Nephron (organoid): Measurements from ENCODE around the gene BCL2L14.

Source experiments
- H3K27ac Mint-ChIP-seq, 3 experiments: 2 replicates each; pipeline ENCODE4 v1.8.0; 2020; ENCODE audit warnings: mixed read lengths in 3 of 3, mild to moderate bottlenecking in 2 of 3, moderate library complexity in 1 of 3
- H3K27me3 Mint-ChIP-seq: 2 replicates; pipeline ENCODE4 v1.8.0; 2021; ENCODE audit warnings: low read depth, mild to moderate bottlenecking, moderate library complexity, mixed read lengths
- H3K36me3 Mint-ChIP-seq: 2 replicates; pipeline ENCODE4 v1.8.0; 2020; ENCODE audit warnings: low read depth, mixed read lengths
- H3K4me1 Mint-ChIP-seq: 2 replicates; pipeline ENCODE4 v1.8.0; 2020; ENCODE audit warnings: mixed read lengths
- H3K4me3 Mint-ChIP-seq, 3 experiments: 2 replicates each; pipeline ENCODE4 v1.8.0; 2020; ENCODE audit warnings: mild to moderate bottlenecking in 3 of 3, mixed read lengths in 3 of 3, moderate library complexity in 2 of 3
- H3K9me3 Mint-ChIP-seq: 2 replicates; pipeline ENCODE4 v1.8.0; 2020; ENCODE audit warnings: mixed read lengths
- CTCF ChIP-seq, 3 experiments: fragments of 200-600 bp; sonication (generic); IDR thresholded peaks; one replicate each; pipeline ENCODE4 v1.5.0; 2021; ENCODE audit warnings: antibody characterized with exemption in 3 of 3; ENCODE audit not compliant: unreplicated experiment in 3 of 3

Gene BCL2L14

GRCh38 chr12:12064596-12064995, 6.1 kb upstream of the BCL2L14 start:
- peaks cover 3% of the 10 kb centered on the region for H3K27me3 Mint-ChIP-seq
- no peak for TF ChIP-seq CTCF (IDR thresholded peaks at IDR 0.05; ENCODE audit: unreplicated experiment in 3 of 3)

GRCh38 chr12:12068751-12069150, 2.0 kb upstream of the BCL2L14 start:
- Mint-ChIP-seq H3K9me3 (no peaks in the 10 kb centered on the region), H3K36me3 (no peaks in the 10 kb centered on the region), H3K27me3 (no peaks in the 10 kb centered on the region), H3K27ac (no peak overlapping the region), H3K4me3 (no peak overlapping the region), H3K4me1 (no peaks in the 10 kb centered on the region)
- TF ChIP-seq CTCF (IDR thresholded peaks at IDR 0.05; ENCODE audit: unreplicated experiment in 3 of 3), result no peak

More at GRCh38 chr12:12064596-12064995, 6.1 kb upstream of the BCL2L14 start:
- H3K4me3 Mint-ChIP-seq, result no peak overlapping the region
- no peaks in the 10 kb centered on the region for H3K4me1 Mint-ChIP-seq
- no peak overlapping the region for H3K27ac Mint-ChIP-seq
- no peaks in the 10 kb centered on the region for H3K36me3 Mint-ChIP-seq
- no peaks in the 10 kb centered on the region for H3K9me3 Mint-ChIP-seq

- Mint-ChIP-seq H3K27me3 (no peaks in the 10 kb centered on the region), H3K4me3 (no peak overlapping the region), H3K9me3 (no peaks in the 10 kb centered on the region), H3K27ac (no peak overlapping the region), H3K4me1 (no peaks in the 10 kb centered on the region), H3K36me3 (no peaks in the 10 kb centered on the region)
- TF ChIP-seq CTCF (IDR thresholded peaks at IDR 0.05; ENCODE audit: unreplicated experiment in 3 of 3), result no peak
Measured at GRCh38 chr12:12069821-12070548, 754 bp upstream of the BCL2L14 start.

- no peak overlapping the region for H3K27ac Mint-ChIP-seq
- no peaks in the 10 kb centered on the region for H3K4me1 Mint-ChIP-seq
- no peaks in the 10 kb centered on the region for H3K27me3 Mint-ChIP-seq
- H3K36me3 Mint-ChIP-seq, result no peaks in the 10 kb centered on the region
- no peaks in the 10 kb centered on the region for H3K9me3 Mint-ChIP-seq
- TF ChIP-seq CTCF (IDR thresholded peaks at IDR 0.05; ENCODE audit: unreplicated experiment in 3 of 3), result no peak
- H3K4me3 Mint-ChIP-seq, result no peak overlapping the region
Measured at GRCh38 chr12:12072064-12072760, 1.5 kb downstream of the BCL2L14 start.

- no peak for TF ChIP-seq CTCF (IDR thresholded peaks at IDR 0.05; ENCODE audit: unreplicated experiment in 3 of 3)
- no peaks in the 10 kb centered on the region for H3K27me3 Mint-ChIP-seq
- no peaks in the 10 kb centered on the region for H3K9me3 Mint-ChIP-seq
- no peak overlapping the region for H3K27ac Mint-ChIP-seq
- no peak overlapping the region for H3K4me3 Mint-ChIP-seq
- H3K36me3 Mint-ChIP-seq, result no peaks in the 10 kb centered on the region
- H3K4me1 Mint-ChIP-seq, result no peaks in the 10 kb centered on the region
Measured at GRCh38 chr12:12079291-12079690, 8.6 kb downstream of the BCL2L14 start.
